ENCODE results near the gene SLX4IP.
A peak's percentile ranks its signal among the peaks of the same experiment; 100 is the strongest.

SLX4IP gene

GRCh38 chr20:10549511-10549910 lies 114.4 kb downstream of the SLX4IP start:
- Histone ChIP-seq H3K27ac (ENCODE audit: extremely low read depth, low read depth, low read length) (no peak overlapping the region), H3K4me3 (ENCODE audit: low read depth, low read length) (no peak overlapping the region), H3K36me3 (ENCODE audit: control insufficient read depth in 2 of 2, insufficient read depth in 1 of 2, low read length in 2 of 2) (no peaks in the 10 kb centered on the region), H3K4me1 (ENCODE audit: control insufficient read depth, insufficient read depth, low read length) (peaks cover 8% of the 10 kb centered on the region; the same call in 1 of the 2 replicates), H3K9me3 (ENCODE audit: control insufficient read depth, insufficient read depth, low read depth, low read length) (no peaks in the 10 kb centered on the region)
- no peak for TF ChIP-seq ZEB2 (tag by site-specific recombination; IDR thresholded peaks at IDR 0.05)
- no peak for TF ChIP-seq GLIS1 (tag by site-specific recombination; IDR thresholded peaks at IDR 0.05)
- TF ChIP-seq ATF2 (tag by site-specific recombination; IDR thresholded peaks at IDR 0.05; ENCODE audit: low read depth), result no peak
- TF ChIP-seq ZNF777 (tag by site-specific recombination; IDR thresholded peaks at IDR 0.05; ENCODE audit: borderline replicate concordance), result no peak
- no peak for TF ChIP-seq ZNF521 (tag by site-specific recombination; IDR thresholded peaks at IDR 0.05)
- no peak for TF ChIP-seq ZBTB6 (tag by site-specific recombination; IDR thresholded peaks at IDR 0.05)
- TF ChIP-seq ZBTB17 (tag by site-specific recombination; IDR thresholded peaks at IDR 0.05), result peak; percentile 64
- TF ChIP-seq ZBTB26 (tag by site-specific recombination; optimal IDR thresholded peaks at IDR 0.05), result no peak
- no peak for TF ChIP-seq ZNF157 (tag by site-specific recombination; IDR thresholded peaks at IDR 0.05)
- ChIA-PET POLR2A (no interaction called here), CTCF (interaction anchor here (0.6 to 1.0 kb wide), 2 partner anchors 994 to 997 kb away, joined by 3 read pairs; no protein-coding TSS in a partner anchor)

GRCh38 chr20:10550204-10551118 lies 115.4 kb downstream of the SLX4IP start:
- Histone ChIP-seq H3K4me3 (ENCODE audit: low read depth, low read length) (no peak overlapping the region), H3K27ac (ENCODE audit: extremely low read depth, low read depth, low read length) (no peak overlapping the region), H3K9me3 (ENCODE audit: control insufficient read depth, insufficient read depth, low read depth, low read length) (no peaks in the 10 kb centered on the region), H3K36me3 (ENCODE audit: control insufficient read depth in 2 of 2, insufficient read depth in 1 of 2, low read length in 2 of 2) (no peaks in the 10 kb centered on the region), H3K4me1 (ENCODE audit: control insufficient read depth, insufficient read depth, low read length) (peaks cover 8% of the 10 kb centered on the region; the same call in 1 of the 2 replicates)
- POLR2A ChIA-PET, result no interaction called here
- TF ChIP-seq GLIS1 (tag by site-specific recombination; IDR thresholded peaks at IDR 0.05) (no peak), ZNF398 (tag by site-specific recombination; IDR thresholded peaks at IDR 0.05) (no peak), ZNF114 (tag by site-specific recombination; IDR thresholded peaks at IDR 0.05) (no peak), ZNF692 (tag by site-specific recombination; IDR thresholded peaks at IDR 0.05) (no peak), ZEB2 (tag by site-specific recombination; IDR thresholded peaks at IDR 0.05) (no peak), ZNF664 (tag by site-specific recombination; IDR thresholded peaks at IDR 0.05) (no peak), KLF10 (tag by site-specific recombination; IDR thresholded peaks at IDR 0.05) (no peak), ZNF280C (tag by site-specific recombination; IDR thresholded peaks at IDR 0.05) (no peak)
- CTCF ChIA-PET, result interaction anchor here (0.6 to 1.0 kb wide), 3 partner anchors 990 to 996 kb away, joined by 3 to 5 read pairs (median 3); no protein-coding TSS in a partner anchor

Measured in HEK293 (cell line).